GM10266 (cell line): ENCODE measurements around the gene CAMTA2.

Source experiments
- DNase-seq: peaks from one replicate; pipeline ENCODE4 v3.0.0; 2012; ENCODE audit errors: extremely low spot score
- TF ChIP-seq, protein P1 (sequence below): IDR thresholded peaks from 2 replicates; pipeline ENCODE4 v1.5.1; 2012; ENCODE audit warnings: mild to moderate bottlenecking, low read depth; ENCODE audit not compliant: control insufficient read depth, insufficient read depth; ENCODE audit errors: missing control alignments

Gene CAMTA2

GRCh38 chr17:4968486-4969046 lies 18.9 kb downstream of the CAMTA2 start:
- no peak for DNase-seq
- TF ChIP-seq, protein P1, sequence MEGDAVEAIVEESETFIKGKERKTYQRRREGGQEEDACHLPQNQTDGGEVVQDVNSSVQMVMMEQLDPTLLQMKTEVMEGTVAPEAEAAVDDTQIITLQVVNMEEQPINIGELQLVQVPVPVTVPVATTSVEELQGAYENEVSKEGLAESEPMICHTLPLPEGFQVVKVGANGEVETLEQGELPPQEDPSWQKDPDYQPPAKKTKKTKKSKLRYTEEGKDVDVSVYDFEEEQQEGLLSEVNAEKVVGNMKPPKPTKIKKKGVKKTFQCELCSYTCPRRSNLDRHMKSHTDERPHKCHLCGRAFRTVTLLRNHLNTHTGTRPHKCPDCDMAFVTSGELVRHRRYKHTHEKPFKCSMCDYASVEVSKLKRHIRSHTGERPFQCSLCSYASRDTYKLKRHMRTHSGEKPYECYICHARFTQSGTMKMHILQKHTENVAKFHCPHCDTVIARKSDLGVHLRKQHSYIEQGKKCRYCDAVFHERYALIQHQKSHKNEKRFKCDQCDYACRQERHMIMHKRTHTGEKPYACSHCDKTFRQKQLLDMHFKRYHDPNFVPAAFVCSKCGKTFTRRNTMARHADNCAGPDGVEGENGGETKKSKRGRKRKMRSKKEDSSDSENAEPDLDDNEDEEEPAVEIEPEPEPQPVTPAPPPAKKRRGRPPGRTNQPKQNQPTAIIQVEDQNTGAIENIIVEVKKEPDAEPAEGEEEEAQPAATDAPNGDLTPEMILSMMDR, result no peak

GRCh38 chr17:4967539-4968485 lies 19.7 kb downstream of the CAMTA2 start, which contains the start of gene SPAG7:
Gene SPAG7 (minus strand): TSS chr17:4967817. CDS start chr17:4967804, 13 bp downstream.
- TF ChIP-seq, protein P1, result peak; percentile 8
- peak; percentile 95 for DNase-seq

DNA sequence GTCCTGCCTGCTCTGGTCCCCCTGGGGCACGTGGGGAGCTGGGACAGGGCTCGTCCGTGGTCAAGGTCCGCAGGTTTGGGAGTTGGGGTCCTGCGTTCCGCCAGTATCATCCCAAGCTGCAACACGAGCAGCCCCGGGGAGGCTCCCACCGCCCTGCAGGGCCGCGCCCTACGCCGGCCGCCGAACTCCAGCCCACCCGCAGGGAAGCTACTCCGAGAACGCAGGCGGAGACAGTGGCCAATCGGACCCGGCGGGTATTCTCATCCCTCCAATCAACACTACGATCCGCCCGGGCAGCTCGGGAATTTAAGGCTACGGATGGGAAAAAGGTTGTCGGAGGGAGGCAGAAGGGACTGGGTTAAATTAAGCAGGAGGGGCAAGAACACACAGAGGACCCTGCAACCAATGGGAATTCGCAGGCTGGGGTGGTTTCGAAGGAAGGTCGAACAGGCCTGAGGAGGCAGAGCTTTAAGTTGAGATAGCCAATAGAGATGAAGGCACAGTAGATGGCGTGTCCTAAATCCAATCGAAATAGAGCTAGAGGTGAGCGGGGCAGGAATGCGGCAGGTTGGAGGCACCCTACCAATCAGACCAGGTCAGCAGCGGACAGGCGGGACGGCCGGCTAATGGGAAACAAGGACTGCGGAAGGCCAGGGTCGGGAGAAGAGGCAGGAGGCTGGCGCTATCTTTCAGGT lies 20.5 kb downstream of the CAMTA2 start:
- DNase-seq, result peak; percentile 98
- TF ChIP-seq, protein P1, result no peak

DNA sequence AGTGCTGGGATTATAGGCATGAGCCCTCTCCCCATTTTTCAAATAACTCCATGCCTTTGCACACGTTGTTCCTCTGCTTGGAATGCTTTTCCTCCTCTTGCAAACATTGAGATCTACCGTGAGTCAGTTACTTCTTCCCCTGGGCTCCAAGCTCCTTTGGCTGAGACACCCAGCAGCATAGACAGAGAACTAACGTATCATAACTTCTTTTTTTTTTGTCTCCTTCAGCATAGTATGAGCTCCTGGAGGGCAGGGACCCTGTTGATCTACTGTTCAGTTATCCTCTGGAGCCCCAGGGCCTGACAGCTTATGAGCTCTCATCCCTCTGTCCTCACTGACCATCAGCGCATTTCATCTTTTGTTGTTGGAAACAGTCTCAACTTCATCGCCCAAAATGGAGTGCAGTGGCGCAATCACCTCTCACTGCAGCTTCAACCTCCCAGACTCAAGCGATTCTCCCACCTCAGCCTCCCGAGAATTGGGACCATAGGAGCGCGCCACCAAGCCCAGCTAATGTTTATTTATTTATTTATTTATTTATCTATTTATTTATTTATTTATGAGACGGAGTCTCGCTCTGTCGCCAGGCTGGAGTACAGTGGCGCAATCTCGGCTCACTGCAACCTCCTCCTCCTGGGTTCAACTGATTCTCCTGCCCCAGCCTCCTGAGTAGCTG lies 22.0 kb downstream of the CAMTA2 start:
- TF ChIP-seq, protein P1, result no peak
- no peak for DNase-seq

DNA sequence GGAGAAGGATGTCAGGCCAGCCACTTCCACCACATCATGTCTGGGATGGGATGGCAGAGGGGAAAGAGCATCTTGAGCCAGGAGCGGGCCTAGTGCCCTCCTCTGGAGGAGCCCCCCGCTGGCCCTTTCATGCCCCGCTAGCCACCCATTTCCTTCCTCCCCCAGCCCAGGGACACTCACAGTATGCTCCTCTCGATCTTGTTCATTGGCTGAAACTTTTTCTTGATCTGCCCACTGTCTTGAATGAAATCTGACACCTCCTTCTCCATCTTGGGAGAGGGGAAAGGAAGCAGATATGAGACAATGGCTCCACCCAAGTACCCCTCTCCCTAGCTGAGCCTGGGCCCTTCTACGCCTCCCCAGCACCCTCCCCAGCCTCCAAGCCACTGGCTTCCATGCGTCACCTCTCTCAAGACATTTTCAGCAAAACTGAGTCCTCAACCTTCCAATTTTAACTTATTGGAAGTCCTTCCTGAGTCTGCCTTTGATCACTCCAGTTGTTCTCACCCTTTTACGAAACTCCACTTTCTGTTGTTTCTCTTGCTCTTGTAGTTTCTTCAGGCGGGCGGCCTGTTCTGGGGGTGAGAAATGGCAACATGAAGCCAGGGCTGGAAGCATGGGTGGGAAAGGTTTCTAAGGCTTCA lies 27.1 kb downstream of the CAMTA2 start:
- TF ChIP-seq, protein P1, result no peak
- no peak for DNase-seq

DNA sequence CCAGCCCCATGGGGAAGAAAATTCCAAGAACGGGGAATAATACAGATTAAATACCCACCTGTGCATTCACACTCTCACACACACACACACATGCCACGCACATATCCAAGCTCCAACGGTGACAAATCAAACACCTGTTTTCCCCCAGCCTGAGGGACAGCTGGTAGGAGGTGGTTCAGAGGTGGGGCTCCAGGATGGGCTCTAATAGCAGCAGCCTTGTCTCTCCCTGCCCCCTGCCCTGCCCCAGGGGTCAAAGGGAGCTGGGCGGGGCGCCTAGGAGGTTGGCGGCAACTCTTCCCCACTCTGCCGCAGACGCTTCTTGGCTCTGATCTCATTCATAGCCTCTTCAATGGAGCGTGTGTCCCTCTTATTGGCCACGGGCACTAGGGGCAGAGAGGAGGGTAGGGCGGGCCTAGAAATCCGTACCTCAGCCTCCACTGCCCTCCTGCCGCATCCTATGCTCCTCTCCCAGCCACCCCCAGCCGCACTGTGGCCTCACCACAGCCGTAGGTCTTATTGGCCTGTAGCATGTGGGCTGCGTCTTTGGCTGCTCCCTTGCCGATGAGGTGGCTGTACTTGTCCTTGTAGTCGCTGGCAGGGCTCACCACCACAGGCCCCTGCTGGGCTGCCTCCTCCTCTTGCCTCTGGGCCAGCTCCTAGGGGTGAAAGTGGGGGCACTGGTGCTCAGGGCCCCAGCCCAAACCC lies 28.1 kb downstream of the CAMTA2 start:
- no peak for DNase-seq
- TF ChIP-seq, protein P1, result no peak
